ENCODE measurements around the gene PLAAT1.

PLAAT1 gene

DNA sequence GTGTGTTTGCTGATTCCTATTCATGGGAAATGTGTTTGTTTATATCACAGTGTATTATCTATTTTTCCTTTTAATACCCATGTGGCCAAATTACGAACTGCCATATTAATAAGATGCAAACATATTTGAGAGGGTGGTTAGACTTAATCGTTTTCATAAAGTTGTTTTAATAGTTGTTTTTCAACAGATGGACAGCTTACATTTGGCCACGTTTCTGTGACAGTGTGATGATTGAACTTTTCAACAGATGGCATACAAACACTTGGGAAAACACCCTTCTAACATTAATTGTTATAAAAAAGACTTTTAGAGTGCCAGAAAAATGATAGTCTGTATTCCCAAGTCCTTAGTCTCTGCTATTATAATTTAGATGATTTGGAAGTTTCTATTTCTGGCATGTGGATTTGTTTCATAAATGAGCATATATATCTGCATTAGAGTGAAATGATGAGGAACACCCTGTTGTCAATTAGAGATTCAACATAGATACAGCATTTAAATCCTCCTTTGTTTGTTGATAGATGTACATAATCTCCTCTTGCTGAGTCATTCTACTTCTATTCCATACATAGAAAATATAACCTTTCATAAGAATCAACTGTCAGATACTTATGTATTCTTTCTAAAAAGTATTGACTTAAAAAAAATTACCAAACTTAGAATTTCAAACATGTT, 13.1 kb downstream of the PLAAT1 start:
- no peak for DNase-seq

DNA sequence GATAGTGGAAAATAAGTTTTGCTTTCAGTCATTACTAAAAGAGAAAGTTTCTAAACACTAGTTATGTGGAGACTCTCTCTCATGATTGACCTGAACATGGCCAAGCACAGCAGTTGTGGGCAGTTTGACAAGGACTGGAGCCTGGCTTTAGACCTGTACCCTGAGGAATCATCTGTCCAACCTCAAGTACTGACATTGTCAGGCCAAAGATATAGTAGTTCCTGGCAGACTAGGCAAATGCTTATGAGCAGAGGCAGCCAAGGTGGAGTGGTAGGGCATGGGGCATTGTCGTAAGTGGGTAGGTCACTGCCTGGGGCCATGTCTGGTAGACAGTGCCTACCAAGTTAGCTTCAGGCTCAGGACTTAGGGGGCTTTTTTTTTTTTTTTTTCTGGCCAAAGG, 20.9 kb downstream of the PLAAT1 start:
- DNase-seq = no peak

- DNase-seq = no peak
Measured at GRCh38 chr3:193262707-193263106, 21.7 kb downstream of the PLAAT1 start.

DNA sequence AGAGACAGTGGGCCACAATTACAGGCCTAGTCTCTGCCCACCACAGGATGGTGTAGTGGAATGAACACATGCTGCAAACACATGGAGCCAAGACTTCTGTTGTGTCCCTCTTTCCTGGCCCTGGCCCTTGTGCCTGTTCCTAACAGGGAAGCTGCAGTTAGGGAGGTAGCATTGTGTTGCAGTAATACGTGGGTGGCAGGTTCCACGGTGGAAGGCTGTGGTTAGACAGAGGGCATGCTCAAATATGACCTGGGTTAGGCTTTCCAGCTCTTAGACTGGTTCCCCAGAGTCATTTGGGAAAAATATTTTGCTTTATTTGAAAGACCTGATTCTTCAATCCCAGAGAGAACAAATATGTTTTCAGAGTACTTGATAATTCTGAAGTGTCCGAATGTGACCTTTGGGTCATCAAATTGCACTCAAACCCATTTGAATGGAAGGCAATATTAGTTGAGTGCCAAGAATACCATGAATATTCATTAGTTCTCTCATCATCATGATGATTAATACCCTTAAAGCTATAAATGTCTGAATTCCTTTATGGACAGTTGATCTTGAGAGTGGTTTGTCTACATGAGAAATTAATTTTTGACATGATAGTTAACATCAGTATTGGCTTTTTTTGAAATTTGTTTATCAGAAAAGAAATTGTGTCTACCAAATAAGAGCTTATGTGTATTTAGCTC, 28.5 kb downstream of the PLAAT1 start:
- no peak for DNase-seq

DNA sequence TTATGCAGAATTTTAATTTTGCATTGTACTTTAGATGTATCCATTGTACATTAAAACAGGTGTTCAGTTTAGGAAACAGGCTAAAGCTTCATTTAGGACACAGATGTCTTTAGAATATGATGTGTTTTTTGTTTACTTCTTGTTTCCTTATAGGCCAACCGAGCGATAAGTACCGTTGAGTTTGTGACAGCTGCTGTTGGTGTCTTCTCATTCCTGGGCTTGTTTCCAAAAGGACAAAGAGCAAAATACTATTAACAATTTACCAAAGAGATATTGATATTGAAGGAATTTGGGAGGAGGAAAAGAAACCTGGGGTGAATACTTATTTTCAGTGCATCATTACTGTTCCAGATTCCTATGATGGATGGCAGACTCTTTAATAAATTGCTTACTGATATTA, 29.4 kb downstream of the PLAAT1 start:
- DNase-seq = no peak

GRCh38 chr3:193271101-193271840, 30.2 kb downstream of the PLAAT1 start:
- DNase-seq = no peak

GRCh38 chr3:193292386-193292785, 51.4 kb downstream of the PLAAT1 start:
- no peak for DNase-seq

GRCh38 chr3:193295985-193296384, 55.0 kb downstream of the PLAAT1 start:
- no peak for DNase-seq

GRCh38 chr3:193297421-193297820, 56.4 kb downstream of the PLAAT1 start:
- DNase-seq = no peak

DNA sequence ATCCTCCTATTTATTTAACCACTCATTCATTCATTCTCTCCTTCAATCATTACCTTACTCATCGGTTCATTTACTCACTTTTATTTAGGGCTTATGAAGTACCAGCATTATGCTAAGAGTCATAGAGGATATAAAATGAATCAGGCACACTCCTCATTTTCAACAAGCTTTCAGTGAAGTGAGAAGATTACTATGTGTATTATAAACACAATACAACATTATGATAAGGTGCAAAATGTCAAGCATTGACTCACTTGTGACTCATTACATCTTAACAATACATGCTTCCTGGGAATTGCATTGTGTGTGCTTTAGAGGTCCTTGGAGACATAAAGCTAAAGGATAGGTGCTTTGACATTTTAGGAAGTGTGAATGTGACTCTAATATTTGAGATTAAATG, 60.4 kb downstream of the PLAAT1 start:
- no peak for DNase-seq

- no peak for DNase-seq
Measured at GRCh38 chr3:193305356-193305755, 64.3 kb downstream of the PLAAT1 start.

- DNase-seq = no peak
Measured at GRCh38 chr3:193310914-193311723, 70.1 kb downstream of the PLAAT1 start.

- DNase-seq = no peak
Measured at GRCh38 chr3:193313061-193313958, 72.3 kb downstream of the PLAAT1 start.

DNA sequence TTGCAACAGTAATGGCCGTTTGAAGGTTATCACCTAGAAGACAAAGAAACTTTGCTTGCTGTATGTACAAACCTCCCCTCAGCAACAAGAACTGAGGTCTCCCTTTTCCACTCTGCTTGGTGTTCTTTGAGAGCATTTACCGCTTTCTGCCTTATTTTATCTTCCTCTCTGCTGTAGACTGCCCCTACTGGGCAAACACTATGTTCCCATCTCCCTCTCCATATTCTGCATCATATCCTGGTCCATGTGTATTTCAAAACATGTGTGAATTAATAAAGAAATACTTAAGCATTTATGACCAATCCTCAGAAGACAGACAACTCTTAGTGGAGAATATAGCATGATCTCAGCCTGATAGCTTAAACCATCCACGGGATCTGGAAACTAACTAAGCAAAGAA, 73.1 kb downstream of the PLAAT1 start:
- no peak for DNase-seq

DNA sequence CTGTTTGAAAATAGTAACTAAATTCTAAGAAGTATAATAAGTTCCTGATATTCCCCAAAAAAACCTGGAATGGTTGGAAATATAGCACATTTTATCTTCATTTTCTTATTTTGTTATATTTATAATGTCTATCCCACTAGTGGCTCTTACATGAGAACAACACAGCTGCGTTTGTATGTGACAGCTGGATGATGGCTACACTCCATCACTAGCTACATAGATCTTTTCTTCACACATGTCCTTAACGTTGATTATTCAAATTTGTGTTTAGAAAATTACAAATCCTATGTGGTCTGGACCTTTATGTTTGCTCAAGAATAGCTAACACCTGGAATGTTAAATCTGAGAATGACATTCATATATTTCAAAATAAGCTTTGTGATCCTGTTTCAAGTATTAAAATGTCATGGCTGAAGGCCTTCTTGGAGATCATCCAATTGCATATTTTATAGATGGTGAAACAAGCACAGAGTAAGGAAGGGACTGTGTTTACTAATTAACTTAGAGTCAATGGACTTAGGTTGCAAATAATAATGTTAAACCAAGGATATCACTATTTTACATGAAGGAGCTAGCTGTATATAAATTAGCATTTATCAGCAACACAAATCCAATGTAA, 76.8 kb downstream of the PLAAT1 start:
- DNase-seq = no peak
